ENCODE results near the gene USP24. TPM values are rescaled to one million over a fixed set of nuclear protein-coding genes. Genes with fewer than 3 reads are reported as not detected.
"Not testable (repeated sequence)": the region's sequence is repeated elsewhere in the genome, so short reads cannot be mapped to it uniquely, and the experiment has no call there.

The USP24 gene
- total RNA-seq, 1 experiment from 2014 or later: 22.8 TPM

- no peak for DNase-seq (ENCODE audit: low read depth)
Measured at GRCh38 chr1:55039342-55040082, 175.7 kb downstream of the USP24 start, which contains the start of gene PCSK9. PCSK9 (plus strand) TSS chr1:55039548; CDS start chr1:55039838, 290 bp downstream.

- no peak for DNase-seq (ENCODE audit: low read depth)
Measured at GRCh38 chr1:55038974-55039341, 176.2 kb downstream of the USP24 start.

- DNase-seq (ENCODE audit: low read depth): no peak
Measured at GRCh38 chr1:55038552-55038838, 176.7 kb downstream of the USP24 start.

- DNase-seq (ENCODE audit: low read depth): no peak
Measured at GRCh38 chr1:55037733-55038551, 177.2 kb downstream of the USP24 start.

DNA sequence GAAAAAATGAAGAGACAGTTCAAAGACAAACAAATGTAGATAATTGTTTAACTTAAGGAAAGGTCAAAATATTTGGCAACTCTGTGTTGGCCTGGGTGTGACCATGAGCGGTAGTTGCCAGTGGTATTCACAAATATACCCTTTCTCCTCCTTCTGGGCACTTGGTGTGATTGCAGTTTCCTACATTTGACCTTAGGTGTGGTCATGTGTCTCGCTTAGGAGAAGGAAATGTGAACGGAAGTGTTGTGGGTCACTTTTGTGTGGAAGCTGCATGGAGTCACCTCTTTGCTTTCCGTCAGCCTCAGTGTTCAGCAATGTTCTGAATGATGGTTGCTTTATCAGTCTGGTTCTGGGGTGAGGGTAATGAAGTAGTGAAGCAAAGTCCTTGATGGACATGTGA, 179.3 kb downstream of the USP24 start:
- DNase-seq (ENCODE audit: low read depth): no peak

- DNase-seq (ENCODE audit: low read depth): no peak
Measured at GRCh38 chr1:55034476-55035133, 180.6 kb downstream of the USP24 start.

DNA sequence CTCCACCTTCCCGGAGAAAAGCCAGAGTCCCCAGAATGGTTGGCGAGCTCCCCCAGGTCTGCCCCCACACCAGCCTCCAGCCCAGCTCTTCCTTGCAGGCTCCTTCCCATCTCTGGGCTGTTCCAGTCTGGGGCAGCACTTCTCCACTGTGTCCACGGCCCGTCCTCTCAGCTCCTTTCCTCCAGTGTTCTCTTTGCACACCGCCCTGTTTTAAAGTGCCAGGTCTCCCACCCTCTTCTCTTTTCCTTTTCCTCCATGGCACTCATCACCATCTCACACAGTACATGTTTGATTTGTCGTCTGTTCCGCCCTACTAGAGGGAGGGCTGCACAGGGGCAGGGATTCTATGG, 181.9 kb downstream of the USP24 start:
- DNase-seq (ENCODE audit: low read depth): no peak

GRCh38 chr1:55031098-55031497, 184.1 kb downstream of the USP24 start:
- DNase-seq (ENCODE audit: low read depth): not testable (repeated sequence)

DNA sequence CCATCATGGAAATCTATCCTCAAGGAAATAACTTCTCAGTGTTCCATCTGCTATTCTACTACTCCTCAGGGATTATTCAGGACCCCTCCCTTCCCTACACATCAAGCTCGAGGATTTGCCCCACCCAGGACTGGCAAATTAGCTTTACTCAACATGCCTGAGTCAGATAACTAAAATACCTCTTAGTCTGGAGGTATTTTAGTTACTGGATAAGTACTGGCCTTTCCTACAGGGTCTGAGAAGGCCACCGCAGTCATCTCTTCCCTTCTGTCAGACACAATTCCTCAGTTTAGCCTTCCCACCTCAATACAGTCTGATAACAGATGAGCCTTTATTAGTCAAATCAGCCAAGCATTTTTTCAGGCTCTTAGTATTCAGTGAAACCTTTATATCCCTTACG, 188.5 kb downstream of the USP24 start:
- DNase-seq (ENCODE audit: low read depth): not testable (repeated sequence)

- not testable (repeated sequence) for DNase-seq (ENCODE audit: low read depth)
Measured at GRCh38 chr1:55024163-55024562, 191.0 kb downstream of the USP24 start.

- DNase-seq (ENCODE audit: low read depth): peak; percentile 92
Measured at GRCh38 chr1:55021942-55022546, 193.1 kb downstream of the USP24 start.

DNA sequence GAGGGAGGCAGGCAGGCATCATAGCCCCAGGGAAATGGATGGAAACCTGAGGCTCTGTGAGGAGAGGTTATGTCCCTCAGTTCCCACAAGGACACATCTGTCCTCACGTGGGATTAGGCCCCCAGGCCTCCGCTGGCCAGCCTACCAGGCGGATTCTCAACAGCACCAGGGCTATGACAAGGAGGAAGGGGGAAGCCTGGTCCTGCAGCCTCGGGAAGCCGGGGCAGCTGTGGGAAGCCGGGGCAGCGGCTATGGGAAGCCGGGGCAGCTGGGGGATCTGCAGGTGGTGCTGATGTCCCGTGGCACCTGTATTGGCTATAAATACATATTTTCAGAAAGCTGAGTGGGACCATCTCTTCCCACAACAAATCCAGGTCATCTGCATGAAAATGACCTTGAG, 196.8 kb downstream of the USP24 start:
- no peak for DNase-seq (ENCODE audit: low read depth)

Other genes starting within 250 kb of the USP24 start
- not detected in 2 replicates for gene TMEM61, start 234.7 kb downstream of the USP24 start, total RNA-seq (2014; rRNA removed; shearing (Covaris generic))
- gene BSND, start 216.4 kb downstream of the USP24 start, total RNA-seq (2014; rRNA removed; shearing (Covaris generic)): not detected in 2 replicates
- gene PCSK9, start 175.8 kb downstream of the USP24 start, total RNA-seq (2014; rRNA removed; shearing (Covaris generic)): 1.7 and 3.0 TPM in 2 replicates

All from M059J (cell line).